Astrocyte of the spinal cord (primary cell): ENCODE data around the gene RPTOR.

Experiments
- DNase-seq: peaks from one replicate; pipeline ENCODE4 v3.0.0; 2011; ENCODE audit warnings: low read depth, low spot score
- H3K4me3 ChIP-seq: 2 replicates; pipeline ENCODE4 v1.5.1; 2011; ENCODE audit warnings: low read depth, mild to moderate bottlenecking, low read length, moderate library complexity
- in situ Hi-C: cut with HindIII; loops from 2 replicates; pipeline ENCODE4 v1.10.0; 2017; ENCODE audit warnings: low sequenced_read_pairs
- TF ChIP-seq, protein P1 (sequence below): IDR thresholded peaks from 2 replicates; pipeline ENCODE4 v1.5.1; 2012; ENCODE audit warnings: low read depth, mild to moderate bottlenecking, low read length, inconsistent platforms

The RPTOR gene

DNA sequence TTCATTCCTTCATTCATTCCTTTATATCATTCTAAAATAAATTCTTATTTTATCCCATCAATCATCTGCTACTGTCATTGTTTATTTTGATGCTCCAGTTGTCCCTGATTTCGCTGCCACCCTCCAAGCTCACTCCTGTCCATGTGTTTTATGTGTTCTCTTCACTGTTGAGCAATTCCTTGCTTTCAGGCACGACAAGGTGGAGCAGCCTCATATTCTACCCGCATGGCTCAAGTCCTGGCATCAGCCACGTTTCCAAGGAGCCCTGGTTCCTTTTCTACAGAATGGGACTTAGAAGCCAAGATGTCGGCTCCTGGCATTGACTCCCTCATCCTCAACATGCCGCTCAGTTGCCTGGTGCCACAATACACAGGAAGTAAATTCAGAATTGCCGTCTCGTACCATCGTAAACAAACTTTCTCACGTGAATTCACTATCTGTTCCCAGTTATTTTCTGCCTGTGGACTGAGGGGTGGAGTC lies 139.0 kb downstream of the RPTOR start:
- H3K4me3 ChIP-seq, result no peak overlapping the region
- no peak for DNase-seq
- TF ChIP-seq, protein P1, sequence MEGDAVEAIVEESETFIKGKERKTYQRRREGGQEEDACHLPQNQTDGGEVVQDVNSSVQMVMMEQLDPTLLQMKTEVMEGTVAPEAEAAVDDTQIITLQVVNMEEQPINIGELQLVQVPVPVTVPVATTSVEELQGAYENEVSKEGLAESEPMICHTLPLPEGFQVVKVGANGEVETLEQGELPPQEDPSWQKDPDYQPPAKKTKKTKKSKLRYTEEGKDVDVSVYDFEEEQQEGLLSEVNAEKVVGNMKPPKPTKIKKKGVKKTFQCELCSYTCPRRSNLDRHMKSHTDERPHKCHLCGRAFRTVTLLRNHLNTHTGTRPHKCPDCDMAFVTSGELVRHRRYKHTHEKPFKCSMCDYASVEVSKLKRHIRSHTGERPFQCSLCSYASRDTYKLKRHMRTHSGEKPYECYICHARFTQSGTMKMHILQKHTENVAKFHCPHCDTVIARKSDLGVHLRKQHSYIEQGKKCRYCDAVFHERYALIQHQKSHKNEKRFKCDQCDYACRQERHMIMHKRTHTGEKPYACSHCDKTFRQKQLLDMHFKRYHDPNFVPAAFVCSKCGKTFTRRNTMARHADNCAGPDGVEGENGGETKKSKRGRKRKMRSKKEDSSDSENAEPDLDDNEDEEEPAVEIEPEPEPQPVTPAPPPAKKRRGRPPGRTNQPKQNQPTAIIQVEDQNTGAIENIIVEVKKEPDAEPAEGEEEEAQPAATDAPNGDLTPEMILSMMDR, result no peak
- in situ Hi-C loops, result no loop called here

DNA sequence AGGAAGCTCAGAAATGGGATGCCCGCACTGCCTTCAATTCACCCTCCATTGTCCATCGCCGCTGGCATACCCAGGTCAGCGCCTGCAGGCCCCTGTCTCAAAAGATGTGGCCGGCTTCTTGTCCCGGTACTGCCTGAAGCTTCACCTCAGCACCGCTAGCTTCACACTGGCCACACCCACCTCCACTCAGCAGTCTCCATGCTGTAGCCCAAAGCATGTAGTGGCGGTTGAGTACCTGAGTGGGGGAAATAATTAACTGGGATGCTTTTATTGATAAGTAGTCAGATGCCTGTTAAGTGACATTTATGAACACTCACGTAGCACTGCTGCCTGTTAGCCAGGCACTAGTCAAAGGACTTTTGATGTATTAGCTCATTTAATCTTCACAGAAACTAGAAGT lies 143.2 kb downstream of the RPTOR start:
- DNase-seq, result no peak
- in situ Hi-C loops, result no loop called here
- TF ChIP-seq, protein P1, result no peak
- H3K4me3 ChIP-seq, result no peak overlapping the region

GRCh38 chr17:80689129-80689619 lies 144.5 kb downstream of the RPTOR start:
- in situ Hi-C loops, result no loop called here

GRCh38 chr17:80691784-80692183 lies 147.1 kb downstream of the RPTOR start:
- no peak overlapping the region for H3K4me3 ChIP-seq
- no peak for DNase-seq
- TF ChIP-seq, protein P1, result no peak
- in situ Hi-C loops, result no loop called here

More at GRCh38 chr17:80689129-80689619, 144.5 kb downstream of the RPTOR start:
- no peak for DNase-seq
- no peak overlapping the region for H3K4me3 ChIP-seq
- TF ChIP-seq, protein P1, result no peak

- in situ Hi-C loops, result no loop called here
- no peak overlapping the region for H3K4me3 ChIP-seq
- no peak for DNase-seq
- TF ChIP-seq, protein P1, result no peak
These were observed 148.4 kb downstream of the RPTOR start for GRCh38 chr17:80692931-80693467.

- DNase-seq, result no peak
- no peak overlapping the region for H3K4me3 ChIP-seq
- TF ChIP-seq, protein P1, result no peak
- in situ Hi-C loops, result no loop called here
These were observed 148.9 kb downstream of the RPTOR start for GRCh38 chr17:80693511-80693910.
